Astrocyte of the cerebellum (primary cell): ENCODE results near the gene KIRREL1.

ENCODE experiments used
- DNase-seq: peaks from one replicate; pipeline ENCODE4 v3.0.0-alpha.2; 2011; ENCODE audit warnings: low read depth
- H3K4me3 ChIP-seq: 2 replicates; pipeline ENCODE4 v1.5.1; 2011; ENCODE audit warnings: mild to moderate bottlenecking, low read depth, low read length, moderate library complexity
- CTCF ChIP-seq: IDR thresholded peaks from 2 replicates; pipeline ENCODE4 v1.5.1; 2012; ENCODE audit warnings: low read length, low read depth, moderate library complexity, mild to moderate bottlenecking; ENCODE audit errors: missing control alignments
- in situ Hi-C: cut with HindIII; loops from 2 replicates; pipeline ENCODE4 v1.10.0; 2017; ENCODE audit warnings: low sequenced_read_pairs

The KIRREL1 gene

GRCh38 chr1:157961805-157962762, 31.4 kb upstream of the KIRREL1 start:
- in situ Hi-C loops = loop anchor here (25.0 kb wide), 1 partner anchor 1050 kb away; the partner anchor contains the start of gene IFI16
- TF ChIP-seq CTCF = no peak
- H3K4me3 ChIP-seq = no peak overlapping the region
- no peak for DNase-seq

DNA sequence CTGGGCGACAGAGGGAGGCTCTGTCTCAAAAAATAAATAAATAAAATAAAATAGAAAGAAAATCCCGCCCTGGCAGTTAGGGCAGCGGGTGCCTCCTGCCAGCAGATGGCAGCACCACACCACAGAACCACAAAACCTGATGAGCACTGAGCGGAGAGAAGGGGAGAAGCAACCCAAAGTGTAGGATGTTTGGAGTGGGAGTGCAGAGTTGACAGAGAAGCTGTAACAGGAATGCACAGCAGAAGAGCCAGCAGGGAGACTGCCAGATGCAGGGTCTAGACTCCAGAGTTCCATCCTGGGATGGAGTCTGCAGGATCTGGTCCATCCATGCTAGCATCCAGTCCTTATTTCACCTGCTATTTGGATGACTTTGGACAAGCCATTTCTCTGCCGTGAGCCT, 29.7 kb upstream of the KIRREL1 start:
- DNase-seq = no peak
- in situ Hi-C loops = loop anchor here (25.0 kb wide), 1 partner anchor 1049 kb away; the partner anchor contains the start of gene IFI16
- peak; percentile 86 for TF ChIP-seq CTCF
- no peak overlapping the region for H3K4me3 ChIP-seq

DNA sequence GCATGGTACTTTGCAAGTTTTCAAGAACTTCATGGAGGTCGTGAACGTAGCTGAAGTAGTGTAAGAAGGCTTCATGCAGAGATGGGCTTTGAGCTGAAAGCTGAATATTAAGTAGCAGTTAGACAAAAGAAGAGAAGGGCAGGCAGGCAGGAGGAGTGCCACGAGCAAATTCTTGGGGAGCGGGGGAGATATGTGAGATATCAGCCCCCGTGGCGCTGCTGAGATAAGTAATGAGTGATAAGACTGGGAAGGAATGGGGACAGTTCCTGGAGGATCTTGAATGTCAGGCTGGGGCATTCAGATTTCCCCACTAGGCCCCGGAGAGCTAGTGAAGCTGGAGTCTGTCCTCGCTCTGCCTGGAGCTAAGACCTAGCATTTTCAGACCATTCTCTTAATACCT, 27.9 kb upstream of the KIRREL1 start:
- in situ Hi-C loops = loop anchor here (25.0 kb wide), 1 partner anchor 1047 kb away; the partner anchor contains the start of gene IFI16
- no peak for DNase-seq
- no peak for TF ChIP-seq CTCF
- no peak overlapping the region for H3K4me3 ChIP-seq

DNA sequence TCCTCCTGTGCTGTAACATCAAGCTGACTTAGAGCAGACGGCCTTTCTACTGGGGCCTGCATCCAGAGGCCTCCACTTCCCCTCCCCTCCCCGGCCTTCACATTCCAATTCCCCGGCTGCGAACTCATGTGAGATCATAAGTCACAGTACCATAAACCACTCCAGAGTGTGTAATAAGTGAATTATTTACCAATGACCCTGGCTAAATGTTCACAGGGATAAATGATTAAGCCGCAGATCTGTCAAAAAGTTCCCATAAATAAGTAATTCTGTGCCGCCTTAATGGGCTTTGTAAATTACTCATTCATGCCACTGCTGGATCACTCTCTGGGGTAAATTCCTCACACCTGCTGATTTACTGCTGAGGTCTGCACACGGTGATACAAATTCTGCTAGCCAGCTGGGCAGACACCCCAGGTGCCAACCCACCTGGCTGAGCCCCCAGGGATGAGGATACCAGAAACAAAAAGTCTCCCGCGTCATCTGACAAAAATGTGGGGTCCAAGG, 27.4 kb upstream of the KIRREL1 start:
- in situ Hi-C loops = loop anchor here (25.0 kb wide), 1 partner anchor 1046 kb away; the partner anchor contains the start of gene IFI16
- TF ChIP-seq CTCF = no peak
- H3K4me3 ChIP-seq = no peak overlapping the region

DNA sequence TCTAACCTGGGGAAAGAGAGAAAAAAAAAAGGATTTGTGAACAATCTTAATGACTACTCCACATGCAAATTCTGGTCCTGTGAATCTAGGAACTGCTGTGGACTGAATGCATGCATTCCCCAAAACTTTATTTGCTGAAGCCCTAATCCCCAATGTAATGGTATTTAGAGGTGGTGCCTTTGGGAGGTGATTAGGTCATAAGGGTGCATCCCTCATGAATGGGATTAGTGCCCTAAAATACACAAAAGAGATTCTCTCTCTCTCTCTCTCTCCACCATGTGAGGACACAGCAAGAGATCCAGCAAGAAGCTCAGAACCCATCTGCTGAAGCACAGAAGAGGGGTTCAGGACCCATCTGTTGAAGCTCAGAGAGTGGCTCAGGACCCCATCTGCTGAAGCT, 26.2 kb upstream of the KIRREL1 start:
- in situ Hi-C loops = loop anchor here (25.0 kb wide), 1 partner anchor 1045 kb away; the partner anchor contains the start of gene IFI16
- no peak for DNase-seq
- no peak for TF ChIP-seq CTCF
- H3K4me3 ChIP-seq = no peak overlapping the region

More for the DNA sequence above, 27.4 kb upstream of the KIRREL1 start:
- peak; percentile 53 for DNase-seq

DNA sequence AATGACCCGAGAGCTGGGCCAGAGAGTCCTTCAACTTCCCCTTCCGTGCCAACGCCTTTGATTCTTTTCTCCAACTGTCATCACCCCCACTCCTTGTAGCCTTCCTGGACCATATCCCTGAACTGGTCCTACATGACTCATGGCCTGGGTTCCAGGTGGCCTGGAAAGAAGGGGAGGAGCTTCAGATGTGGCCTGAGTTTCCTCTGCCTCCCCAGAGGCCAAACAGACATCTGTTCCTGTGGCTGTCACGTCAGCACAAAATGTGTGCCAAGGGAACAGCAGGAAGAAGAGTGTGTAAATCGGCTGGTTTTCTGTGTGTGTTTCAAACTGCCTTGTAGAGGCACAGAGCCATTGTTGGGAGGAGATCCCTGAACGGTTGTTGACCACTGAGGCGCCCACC, 24.9 kb upstream of the KIRREL1 start:
- DNase-seq = no peak
- in situ Hi-C loops = loop anchor here (25.0 kb wide), 1 partner anchor 1044 kb away; the partner anchor contains the start of gene IFI16
- TF ChIP-seq CTCF = no peak
- no peak overlapping the region for H3K4me3 ChIP-seq
